ES-I3 (cell line): ENCODE measurements around the gene SNX32.
"Not testable (repeated sequence)": the region's sequence is repeated elsewhere in the genome, so short reads cannot be mapped to it uniquely, and the experiment has no call there.

Experiments
- H3K36me3 ChIP-seq: 2 replicates; pipeline ENCODE4 v1.6.1; 2013; ENCODE audit warnings: mild to moderate bottlenecking, low read length, control low read depth, moderate library complexity; ENCODE audit not compliant: insufficient read depth
- H3K4me1 ChIP-seq: 2 replicates; pipeline ENCODE4 v1.6.1; 2013; ENCODE audit warnings: mild to moderate bottlenecking, control low read depth, low read length; ENCODE audit not compliant: insufficient read depth
- H3K9ac ChIP-seq: 2 replicates; pipeline ENCODE4 v1.6.1; 2013; ENCODE audit warnings: low read depth, mild to moderate bottlenecking, low read length, moderate library complexity
- H3K9me3 ChIP-seq: 2 replicates; pipeline ENCODE4 v1.6.1; 2013; ENCODE audit warnings: mild to moderate bottlenecking, low read length, moderate library complexity; ENCODE audit not compliant: control insufficient read depth, insufficient read depth

SNX32 gene

GRCh38 chr11:65834202-65834601 is 439 bp downstream of the SNX32 start:
- Histone ChIP-seq H3K4me1 (0 out of 2 replicates have a peak, but pooled peaks cover 9% of the 10 kb centered on the region), H3K9me3 (no peaks in the 10 kb centered on the region), H3K9ac (peak overlapping the region; percentile 58), H3K36me3 (no peaks in the 10 kb centered on the region)

GRCh38 chr11:65842144-65842543 is 8.4 kb downstream of the SNX32 start:
- no peaks in the 10 kb centered on the region for H3K4me1 ChIP-seq
- no peak overlapping the region for H3K9ac ChIP-seq
- no peaks in the 10 kb centered on the region for H3K9me3 ChIP-seq
- H3K36me3 ChIP-seq, result no peaks in the 10 kb centered on the region

GRCh38 chr11:65843811-65844210 is 10.0 kb downstream of the SNX32 start:
- H3K36me3 ChIP-seq, result no peaks in the 10 kb centered on the region
- H3K9me3 ChIP-seq, result no peaks in the 10 kb centered on the region
- no peak overlapping the region for H3K9ac ChIP-seq
- H3K4me1 ChIP-seq, result no peaks in the 10 kb centered on the region

- no peak overlapping the region for H3K9ac ChIP-seq
- H3K9me3 ChIP-seq, result no peaks in the 10 kb centered on the region
- no peaks in the 10 kb centered on the region for H3K36me3 ChIP-seq
- no peaks in the 10 kb centered on the region for H3K4me1 ChIP-seq
Measured at GRCh38 chr11:65844231-65844872, 10.6 kb downstream of the SNX32 start.

DNA sequence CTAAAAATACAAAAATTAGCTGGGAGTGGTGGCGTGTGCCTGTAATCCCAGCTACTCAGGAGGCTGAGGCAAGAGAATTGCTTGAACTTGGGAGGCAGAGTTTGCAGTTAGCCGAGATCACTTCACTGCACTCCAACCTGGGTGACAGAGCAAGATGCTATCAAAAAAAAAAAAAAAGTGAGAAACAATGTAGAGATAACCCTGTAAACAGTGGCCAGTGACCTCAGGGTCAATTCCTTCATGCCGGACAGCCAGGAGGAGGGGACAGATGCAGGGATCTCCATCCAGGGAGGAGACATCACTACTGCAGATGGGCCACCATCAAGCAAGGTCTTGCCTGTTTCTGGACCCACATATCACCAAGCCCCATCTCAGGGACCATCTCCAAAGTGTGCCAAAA is 14.0 kb downstream of the SNX32 start:
- Histone ChIP-seq H3K9ac (no peak overlapping the region), H3K4me1 (no peaks in the 10 kb centered on the region), H3K36me3 (no peaks in the 10 kb centered on the region; the same call in 1 of the 2 replicates), H3K9me3 (peaks cover 8% of the 10 kb centered on the region; the same call in 1 of the 2 replicates)

DNA sequence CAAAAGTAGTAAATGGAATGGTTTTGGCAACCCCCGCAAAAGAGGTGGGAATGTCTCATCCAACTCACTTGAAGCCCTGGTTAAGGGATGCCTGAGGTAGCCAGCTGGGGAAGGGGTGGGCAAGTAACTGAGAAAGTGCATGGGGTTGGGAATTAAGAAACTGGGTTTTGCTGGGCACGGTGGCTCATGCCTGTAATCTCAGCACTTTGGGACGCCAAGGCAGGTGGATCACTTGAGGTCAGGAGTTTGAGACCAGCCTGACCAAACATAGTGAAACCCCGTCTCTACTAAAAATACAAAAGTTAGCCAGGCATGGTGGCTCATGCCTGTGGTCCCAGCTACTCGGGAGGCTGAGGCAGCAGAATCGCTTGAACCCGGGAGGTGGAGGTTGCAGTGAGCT is 14.9 kb downstream of the SNX32 start:
- H3K9ac ChIP-seq, H3K36me3 ChIP-seq, H3K4me1 ChIP-seq, H3K9me3 ChIP-seq: not testable (repeated sequence)

DNA sequence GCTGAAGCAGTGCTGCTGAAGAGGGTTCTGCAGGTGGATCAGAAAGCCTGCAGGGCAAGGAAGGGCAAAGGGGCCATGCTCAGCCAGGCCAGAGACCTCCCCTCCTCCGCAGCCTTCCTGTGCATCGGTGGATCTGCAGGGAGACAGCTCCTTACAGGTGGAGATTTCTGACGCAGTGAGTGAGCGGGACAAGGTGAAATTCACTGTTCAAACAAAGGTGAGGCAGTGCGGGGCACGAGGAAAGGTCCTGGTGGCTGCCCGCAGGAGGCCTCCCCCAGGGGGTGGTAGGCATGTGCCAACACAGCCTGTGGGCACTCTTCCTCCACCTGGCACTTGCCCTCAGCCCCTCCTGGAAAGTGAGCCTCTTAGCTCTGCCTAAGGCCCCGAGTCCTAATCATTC is 15.6 kb downstream of the SNX32 start:
- peaks cover 8% of the 10 kb centered on the region; the same call in 1 of the 2 replicates for H3K9me3 ChIP-seq

GRCh38 chr11:65849771-65850216 is 16.0 kb downstream of the SNX32 start:
- H3K9me3 ChIP-seq, result peaks cover 8% of the 10 kb centered on the region; the same call in 1 of the 2 replicates
- H3K9ac ChIP-seq, result no peak overlapping the region
- no peaks in the 10 kb centered on the region for H3K4me1 ChIP-seq
- peaks cover 9% of the 10 kb centered on the region; the same call in 1 of the 2 replicates for H3K36me3 ChIP-seq

More for the DNA sequence above, 15.6 kb downstream of the SNX32 start:
- peaks cover 7% of the 10 kb centered on the region; the same call in 1 of the 2 replicates for H3K36me3 ChIP-seq
- no peaks in the 10 kb centered on the region for H3K4me1 ChIP-seq
- H3K9ac ChIP-seq, result no peak overlapping the region

GRCh38 chr11:65850217-65851082 is 16.7 kb downstream of the SNX32 start:
- no peak overlapping the region for H3K9ac ChIP-seq
- peaks cover 8% of the 10 kb centered on the region; the same call in 1 of the 2 replicates for H3K9me3 ChIP-seq
- H3K36me3 ChIP-seq, result peaks cover 13% of the 10 kb centered on the region; the same call in 1 of the 2 replicates
- no peaks in the 10 kb centered on the region for H3K4me1 ChIP-seq

DNA sequence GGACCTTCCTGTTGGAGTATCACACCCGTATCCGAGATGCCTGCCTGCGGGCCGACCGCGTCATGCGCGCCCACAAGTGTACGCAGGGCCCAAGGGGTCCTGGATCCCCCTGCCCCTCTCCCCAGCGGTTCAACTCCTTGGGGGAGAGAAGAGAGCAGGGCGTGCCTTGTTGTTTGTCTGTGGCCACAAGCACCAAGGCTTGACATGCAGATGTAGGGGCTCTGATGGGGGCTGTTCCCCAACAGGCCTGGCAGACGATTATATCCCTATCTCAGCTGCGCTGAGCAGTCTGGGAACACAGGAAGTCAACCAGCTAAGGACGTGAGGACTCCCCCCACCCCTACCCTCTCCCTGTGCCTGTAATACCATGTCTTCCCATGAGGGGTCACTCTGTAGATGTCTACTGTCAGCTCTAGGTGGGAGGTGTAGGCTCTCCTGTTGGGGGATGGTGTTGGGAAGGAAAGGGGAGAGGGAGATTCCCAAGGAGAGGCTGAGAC is 17.4 kb downstream of the SNX32 start:
- H3K9ac ChIP-seq, result no peak overlapping the region
- peaks cover 19% of the 10 kb centered on the region for H3K36me3 ChIP-seq
- peaks cover 8% of the 10 kb centered on the region; the same call in 1 of the 2 replicates for H3K9me3 ChIP-seq
- H3K4me1 ChIP-seq, result no peaks in the 10 kb centered on the region

- Histone ChIP-seq H3K9me3 (peaks cover 8% of the 10 kb centered on the region; the same call in 1 of the 2 replicates), H3K4me1 (no peaks in the 10 kb centered on the region), H3K36me3 (peaks cover 20% of the 10 kb centered on the region), H3K9ac (no peak overlapping the region)
Measured at GRCh38 chr11:65851811-65852507, 18.2 kb downstream of the SNX32 start.

GRCh38 chr11:65852508-65853245 is 18.9 kb downstream of the SNX32 start:
- H3K4me1 ChIP-seq, result no peaks in the 10 kb centered on the region
- peaks cover 20% of the 10 kb centered on the region for H3K36me3 ChIP-seq
- H3K9ac ChIP-seq, result no peak overlapping the region
- peaks cover 8% of the 10 kb centered on the region; the same call in 1 of the 2 replicates for H3K9me3 ChIP-seq

GRCh38 chr11:65853246-65853979 is 19.6 kb downstream of the SNX32 start:
- no peaks in the 10 kb centered on the region for H3K4me1 ChIP-seq
- peaks cover 8% of the 10 kb centered on the region; the same call in 1 of the 2 replicates for H3K9me3 ChIP-seq
- peaks cover 20% of the 10 kb centered on the region for H3K36me3 ChIP-seq
- H3K9ac ChIP-seq, result no peak overlapping the region
